Middle frontal gyrus (tissue), 1 donor: ENCODE results near the gene RBM22.

ENCODE experiments used
- DNase-seq: peaks from one replicate; pipeline ENCODE4 v3.0.0-alpha.2; 2015; ENCODE audit warnings: low spot score; ENCODE audit errors: extremely low spot score

RBM22 gene

GRCh38 chr5:150651924-150652671 lies 48.8 kb downstream of the RBM22 start:
- no peak for DNase-seq

GRCh38 chr5:150651382-150651781 lies 49.5 kb downstream of the RBM22 start:
- no peak for DNase-seq

- no peak for DNase-seq
These were observed 50.5 kb downstream of the RBM22 start for GRCh38 chr5:150650021-150651006.

- no peak for DNase-seq
These were observed 51.5 kb downstream of the RBM22 start for GRCh38 chr5:150649108-150650020.

GRCh38 chr5:150648294-150649107 lies 52.4 kb downstream of the RBM22 start:
- DNase-seq: no peak

GRCh38 chr5:150647275-150648251 lies 53.3 kb downstream of the RBM22 start:
- DNase-seq: no peak

GRCh38 chr5:150645070-150645700 lies 55.7 kb downstream of the RBM22 start:
- DNase-seq: no peak

GRCh38 chr5:150644514-150644913 lies 56.3 kb downstream of the RBM22 start:
- DNase-seq: no peak

GRCh38 chr5:150644058-150644457 lies 56.8 kb downstream of the RBM22 start:
- DNase-seq: no peak

GRCh38 chr5:150642991-150643710 lies 57.7 kb downstream of the RBM22 start:
- no peak for DNase-seq

GRCh38 chr5:150642567-150642927 lies 58.3 kb downstream of the RBM22 start:
- DNase-seq: no peak

- no peak for DNase-seq
These were observed 58.9 kb downstream of the RBM22 start for GRCh38 chr5:150641824-150642566.

- no peak for DNase-seq
These were observed 59.8 kb downstream of the RBM22 start for GRCh38 chr5:150641006-150641570.
